Measurements from ENCODE around the gene CRB2. TPM values are rescaled to one million over a fixed set of nuclear protein-coding genes. Genes with fewer than 3 reads are reported as not detected.
"Not testable (repeated sequence)": the region's sequence is repeated elsewhere in the genome, so short reads cannot be mapped to it uniquely, and the experiment has no call there.

Gene CRB2
- total RNA-seq, 2 experiments from 2014 or later: 0.03 TPM; not detected in 1

- H3K36me3 Mint-ChIP-seq (ENCODE audit: low read depth): no peaks in the 10 kb centered on the region
- H3K9me3 Mint-ChIP-seq: no peaks in the 10 kb centered on the region
- POLR2A ChIA-PET: interaction anchor here (1.4 to 4.3 kb wide), 3 partner anchors 17 to 506 kb away, joined by 3 to 48 read pairs (median 7); partner anchors contain the start of gene RC3H2
- H3K27ac Mint-ChIP-seq: peak overlapping the region; percentile 81
- H3K27me3 Mint-ChIP-seq: no peaks in the 10 kb centered on the region
- no peak for DNase-seq
- H3K4me3 Mint-ChIP-seq: no peak overlapping the region
- peaks cover 54% of the 10 kb centered on the region for H3K4me1 Mint-ChIP-seq
- CTCF ChIA-PET: interaction anchor here (0.9 kb wide), 1 partner anchor 18 kb away, joined by 3 read pairs; no protein-coding TSS in a partner anchor
Observed at GRCh38 chr9:123321616-123322272, 34.3 kb upstream of the CRB2 start.

DNA sequence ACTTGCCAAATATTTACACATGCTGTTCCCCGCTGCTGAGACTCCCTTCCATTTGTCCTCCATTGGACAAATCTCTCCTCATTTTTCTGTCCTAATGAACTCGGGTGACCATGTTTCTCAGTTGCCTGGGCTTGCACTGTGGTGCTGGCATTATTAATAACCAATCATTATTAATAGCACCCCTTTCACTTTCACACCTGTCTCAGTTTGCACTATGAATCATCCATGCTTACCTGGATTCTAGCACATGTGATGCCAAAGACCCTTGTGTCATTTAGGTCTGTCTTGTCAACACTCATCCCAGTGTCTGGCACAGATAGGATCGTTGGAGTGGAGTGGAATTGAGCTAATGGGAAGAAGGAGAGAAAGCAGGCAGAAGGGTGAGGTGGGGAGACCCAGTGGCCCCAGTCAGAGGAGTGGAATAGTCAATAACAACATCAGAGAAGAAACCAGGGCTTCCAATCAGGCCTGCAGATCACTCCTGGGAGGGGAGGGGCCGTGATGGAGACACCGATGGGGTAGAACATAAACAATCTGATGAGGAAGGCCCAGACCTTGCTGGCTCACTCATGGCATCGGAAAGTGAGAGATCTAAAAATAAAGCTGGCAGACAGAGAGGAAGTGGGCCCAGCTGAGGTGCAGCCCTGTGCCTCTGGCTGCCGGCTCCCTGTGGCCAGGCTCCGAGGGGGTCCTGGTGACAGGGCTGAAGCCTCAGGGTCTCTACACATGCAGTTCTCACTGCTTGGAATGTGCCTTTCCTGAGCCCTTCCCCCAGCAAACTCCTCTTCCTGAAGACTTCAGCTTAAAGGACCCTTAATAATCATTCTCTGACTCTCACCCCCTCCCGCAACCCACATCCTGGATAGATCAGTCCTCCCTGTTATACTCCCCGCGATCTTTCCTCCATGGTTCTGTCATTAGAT is 33.5 kb upstream of the CRB2 start:
- Mint-ChIP-seq H3K27me3 (no peaks in the 10 kb centered on the region), H3K4me3 (peak overlapping the region; percentile 30), H3K4me1 (peaks cover 48% of the 10 kb centered on the region), H3K36me3 (ENCODE audit: low read depth) (no peaks in the 10 kb centered on the region), H3K9me3 (no peaks in the 10 kb centered on the region), H3K27ac (peak overlapping the region; percentile 81)
- POLR2A ChIA-PET: interaction anchor here (0.6 to 4.3 kb wide), 8 partner anchors 17 to 507 kb away, joined by 3 to 48 read pairs (median 4); partner anchors contain the start of gene RC3H2
- peak; percentile 78 for DNase-seq
- CTCF ChIA-PET: interaction anchor here (0.9 to 1.6 kb wide), 3 partner anchors 9 to 27 kb away, joined by 3 to 6 read pairs (median 4); no protein-coding TSS in a partner anchor

- Mint-ChIP-seq H3K27me3 (no peaks in the 10 kb centered on the region), H3K9me3 (no peaks in the 10 kb centered on the region), H3K4me1 (peaks cover 43% of the 10 kb centered on the region), H3K27ac (peak overlapping the region; percentile 81), H3K36me3 (ENCODE audit: low read depth) (no peaks in the 10 kb centered on the region), H3K4me3 (peak overlapping the region; percentile 25)
- ChIA-PET POLR2A (interaction anchor here (1.0 to 4.3 kb wide), 7 partner anchors 16 to 508 kb away, joined by 3 to 48 read pairs (median 5); partner anchors contain the start of gene RC3H2), CTCF (interaction anchor here (1.0 to 1.6 kb wide), 2 partner anchors 10 to 26 kb away, joined by 4 to 6 read pairs; no protein-coding TSS in a partner anchor)
- DNase-seq: no peak
Observed at GRCh38 chr9:123323196-123324013, 32.6 kb upstream of the CRB2 start.

DNA sequence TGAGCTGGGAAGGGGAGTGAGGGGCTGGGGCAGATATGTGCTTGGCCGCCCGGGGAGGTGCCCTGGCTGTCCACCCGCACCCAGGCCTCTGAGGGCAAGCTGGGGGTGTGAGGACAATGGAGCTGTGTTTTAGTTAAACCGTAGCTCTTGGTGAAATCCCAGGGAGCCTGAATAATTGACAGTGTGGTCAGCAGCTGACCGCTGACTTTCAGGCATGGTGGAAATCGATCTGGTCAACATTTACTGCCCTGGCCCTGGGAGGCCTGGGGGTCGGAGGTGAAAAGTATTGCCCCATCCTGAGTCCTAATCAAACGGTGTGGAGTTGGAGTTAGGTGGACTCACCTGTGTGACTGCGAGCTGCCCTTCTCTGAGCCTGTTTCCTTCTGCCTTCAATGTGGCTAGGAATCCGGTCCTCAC is 31.2 kb upstream of the CRB2 start:
- CTCF ChIA-PET: no interaction called here
- POLR2A ChIA-PET: interaction anchor here (0.6 to 4.3 kb wide), 2 partner anchors 14 to 1051 kb away, joined by 3 to 48 read pairs; no protein-coding TSS in a partner anchor
- no peaks in the 10 kb centered on the region for H3K36me3 Mint-ChIP-seq (ENCODE audit: low read depth)
- peaks cover 39% of the 10 kb centered on the region for H3K4me1 Mint-ChIP-seq
- no peaks in the 10 kb centered on the region for H3K27me3 Mint-ChIP-seq
- no peak overlapping the region for H3K4me3 Mint-ChIP-seq
- no peak for DNase-seq
- H3K27ac Mint-ChIP-seq: no peak overlapping the region
- H3K9me3 Mint-ChIP-seq: no peaks in the 10 kb centered on the region

- H3K27me3 Mint-ChIP-seq: no peaks in the 10 kb centered on the region
- peaks cover 33% of the 10 kb centered on the region for H3K4me1 Mint-ChIP-seq
- H3K9me3 Mint-ChIP-seq: no peaks in the 10 kb centered on the region
- DNase-seq: no peak
- POLR2A ChIA-PET: interaction anchor here (4.3 kb wide), 1 partner anchor 13 kb away, joined by 48 read pairs; no protein-coding TSS in a partner anchor
- H3K36me3 Mint-ChIP-seq (ENCODE audit: low read depth): no peaks in the 10 kb centered on the region
- no peak overlapping the region for H3K27ac Mint-ChIP-seq
- no peak overlapping the region for H3K4me3 Mint-ChIP-seq
- CTCF ChIA-PET: interaction anchor here (1.5 to 1.8 kb wide), 2 partner anchors 13 to 23 kb away, joined by 6 to 7 read pairs; no protein-coding TSS in a partner anchor
Observed at GRCh38 chr9:123326187-123326586, 29.8 kb upstream of the CRB2 start.

DNA sequence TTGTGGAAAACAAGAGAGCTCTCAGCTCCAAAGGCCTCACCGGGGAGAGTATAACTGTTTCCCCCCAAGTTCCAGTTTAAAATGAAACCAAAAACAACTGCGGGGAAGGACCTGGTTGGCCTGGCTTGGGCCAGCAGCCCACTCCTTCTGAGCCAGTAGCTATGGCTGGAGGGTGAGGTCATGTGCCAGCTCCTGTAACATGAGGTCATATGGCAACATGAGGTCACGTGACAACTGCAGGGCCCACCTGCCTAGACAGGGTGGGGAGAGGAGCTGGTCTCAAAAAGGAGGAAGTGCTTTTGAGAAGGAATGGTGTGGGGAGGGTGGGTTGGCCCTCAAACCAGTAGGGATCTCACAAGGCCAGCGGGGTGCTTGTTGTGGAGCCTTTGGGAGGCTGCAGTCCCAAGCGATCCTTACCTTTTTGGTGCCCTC is 29.3 kb upstream of the CRB2 start:
- no peak overlapping the region for H3K27ac Mint-ChIP-seq
- DNase-seq: no peak
- no peaks in the 10 kb centered on the region for H3K36me3 Mint-ChIP-seq (ENCODE audit: low read depth)
- no peak overlapping the region for H3K4me3 Mint-ChIP-seq
- H3K27me3 Mint-ChIP-seq: no peaks in the 10 kb centered on the region
- peaks cover 29% of the 10 kb centered on the region for H3K4me1 Mint-ChIP-seq
- H3K9me3 Mint-ChIP-seq: no peaks in the 10 kb centered on the region
- CTCF ChIA-PET: interaction anchor here (1.5 to 1.8 kb wide), 2 partner anchors 13 to 23 kb away, joined by 6 to 7 read pairs; no protein-coding TSS in a partner anchor
- POLR2A ChIA-PET: interaction anchor here (1.4 kb wide), 1 partner anchor 17 kb away, joined by 3 read pairs; no protein-coding TSS in a partner anchor

- no peak for DNase-seq
- CTCF ChIA-PET: interaction anchor here (1.8 kb wide), 1 partner anchor 22 kb away, joined by 7 read pairs; no protein-coding TSS in a partner anchor
- no peak overlapping the region for H3K27ac Mint-ChIP-seq
- no peak overlapping the region for H3K4me3 Mint-ChIP-seq
- POLR2A ChIA-PET: interaction anchor here (1.0 to 1.4 kb wide), 2 partner anchors 11 to 16 kb away, joined by 3 read pairs; no protein-coding TSS in a partner anchor
- no peaks in the 10 kb centered on the region for H3K27me3 Mint-ChIP-seq
- H3K36me3 Mint-ChIP-seq (ENCODE audit: low read depth): no peaks in the 10 kb centered on the region
- no peaks in the 10 kb centered on the region for H3K9me3 Mint-ChIP-seq
- peaks cover 18% of the 10 kb centered on the region for H3K4me1 Mint-ChIP-seq
Observed at GRCh38 chr9:123327697-123328100, 28.3 kb upstream of the CRB2 start.

- Mint-ChIP-seq H3K27ac (no peak overlapping the region), H3K4me3 (no peak overlapping the region), H3K27me3 (no peaks in the 10 kb centered on the region), H3K4me1 (peaks cover 9% of the 10 kb centered on the region), H3K9me3 (no peaks in the 10 kb centered on the region), H3K36me3 (ENCODE audit: low read depth) (no peaks in the 10 kb centered on the region)
- no peak for DNase-seq
- CTCF ChIA-PET: no interaction called here
- POLR2A ChIA-PET: no interaction called here
Observed at GRCh38 chr9:123329329-123329955, 26.6 kb upstream of the CRB2 start.

- CTCF ChIA-PET: no interaction called here
- POLR2A ChIA-PET: no interaction called here
- no peaks in the 10 kb centered on the region for H3K9me3 Mint-ChIP-seq
- DNase-seq: no peak
- peaks cover 5% of the 10 kb centered on the region for H3K4me1 Mint-ChIP-seq
- H3K36me3 Mint-ChIP-seq (ENCODE audit: low read depth): no peaks in the 10 kb centered on the region
- no peaks in the 10 kb centered on the region for H3K27me3 Mint-ChIP-seq
- H3K4me3 Mint-ChIP-seq: no peak overlapping the region
- no peak overlapping the region for H3K27ac Mint-ChIP-seq
Observed at GRCh38 chr9:123331346-123332060, 24.5 kb upstream of the CRB2 start.

GRCh38 chr9:123333058-123333669 is 22.8 kb upstream of the CRB2 start:
- DNase-seq; POLR2A ChIA-PET; H3K27me3 Mint-ChIP-seq; H3K36me3 Mint-ChIP-seq (ENCODE audit: low read depth); H3K4me1 Mint-ChIP-seq; H3K27ac Mint-ChIP-seq; H3K4me3 Mint-ChIP-seq; CTCF ChIA-PET; H3K9me3 Mint-ChIP-seq: not testable (repeated sequence)

GRCh38 chr9:123334639-123335038 is 21.4 kb upstream of the CRB2 start:
- Mint-ChIP-seq H3K36me3 (ENCODE audit: low read depth) (no peaks in the 10 kb centered on the region), H3K27ac (no peak overlapping the region), H3K4me1 (peaks cover 14% of the 10 kb centered on the region), H3K4me3 (no peak overlapping the region), H3K27me3 (no peaks in the 10 kb centered on the region), H3K9me3 (no peaks in the 10 kb centered on the region)
- ChIA-PET CTCF (no interaction called here), POLR2A (interaction anchor here (1.5 kb wide), 1 partner anchor 16 kb away, joined by 4 read pairs; no protein-coding TSS in a partner anchor)
- no peak for DNase-seq
